Hematopoietic multipotent progenitor cell treated with erythropoietin and hydrocortisone succinate and interleukin-3 and kit ligand, for 4 days (in vitro differentiated cells): ENCODE measurements around the gene CCDC12.

Source experiments
- DNase-seq: peaks from one replicate; pipeline ENCODE4 v3.0.0-alpha.2; 2015

CCDC12 gene

GRCh38 chr3:46903341-46904302 is 72.9 kb downstream of the CCDC12 start:
- DNase-seq, result no peak

- no peak for DNase-seq
Measured at GRCh38 chr3:46902188-46902631, 74.3 kb downstream of the CCDC12 start.

DNA sequence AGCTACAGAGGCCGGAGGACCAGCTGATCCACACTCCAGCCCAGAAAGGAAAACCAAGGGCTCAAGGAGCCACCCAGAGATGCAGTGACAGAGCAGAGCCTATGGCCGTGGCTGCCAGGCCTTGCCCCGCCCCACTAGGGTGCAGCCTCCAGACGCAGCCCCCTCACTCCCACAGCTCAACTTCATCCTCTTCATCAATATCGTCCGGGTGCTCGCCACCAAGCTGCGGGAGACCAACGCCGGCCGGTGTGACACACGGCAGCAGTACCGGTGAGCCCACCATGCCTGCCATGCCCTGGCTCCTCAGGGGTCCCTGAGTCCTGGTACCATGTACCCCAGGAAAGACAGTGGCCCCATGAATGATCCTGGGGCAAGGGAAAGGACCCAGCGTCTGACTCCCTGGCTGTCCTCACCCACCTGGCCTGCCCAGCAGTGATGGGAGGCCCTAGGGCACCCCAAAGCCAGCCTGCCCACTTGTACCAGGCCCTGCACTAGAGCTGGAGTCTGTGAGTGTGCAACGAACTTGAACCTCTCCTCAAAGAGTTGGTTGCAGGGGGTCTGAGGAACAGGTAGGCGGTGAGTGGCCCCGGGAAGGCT is 74.9 kb downstream of the CCDC12 start:
- no peak for DNase-seq

GRCh38 chr3:46901061-46901460 is 75.5 kb downstream of the CCDC12 start:
- DNase-seq, result no peak

DNA sequence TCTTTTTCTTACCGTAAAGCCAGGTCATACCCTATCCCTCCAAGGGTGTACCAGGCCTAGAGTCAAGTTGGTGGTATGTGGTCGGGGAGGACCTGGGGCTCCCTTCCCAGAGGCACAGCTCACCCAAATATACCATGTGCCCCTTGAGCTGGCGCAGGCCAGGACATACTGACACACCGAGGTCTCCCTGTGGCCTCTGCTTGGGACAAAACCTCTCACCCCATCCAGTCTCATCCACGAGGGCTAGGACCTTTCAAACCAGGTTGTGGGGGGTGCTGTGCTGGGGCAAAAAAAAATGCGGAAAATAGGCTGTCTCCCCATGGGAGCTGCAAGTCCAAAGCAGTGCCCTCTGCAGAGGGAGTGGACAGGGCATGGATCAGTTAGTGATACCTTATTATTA is 76.2 kb downstream of the CCDC12 start:
- DNase-seq, result no peak

DNA sequence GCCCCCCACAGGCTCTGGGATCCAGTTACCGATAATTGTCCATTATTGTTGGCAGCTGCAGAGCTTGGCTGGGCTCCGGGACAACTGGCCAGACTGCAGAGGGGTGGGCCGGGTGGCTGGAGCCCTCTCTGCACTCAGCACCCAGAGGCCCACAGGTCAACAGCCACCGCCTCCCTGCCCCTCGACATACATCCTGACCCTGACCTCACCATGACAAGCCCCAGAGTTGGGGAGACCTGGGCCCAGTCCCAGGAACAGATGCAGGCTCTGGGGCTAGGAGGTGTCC is 76.6 kb downstream of the CCDC12 start:
- DNase-seq, result no peak

- no peak for DNase-seq
Measured at GRCh38 chr3:46899151-46900006, 77.2 kb downstream of the CCDC12 start.

GRCh38 chr3:46898321-46899150 is 78.0 kb downstream of the CCDC12 start:
- peak; percentile 23 for DNase-seq

DNA sequence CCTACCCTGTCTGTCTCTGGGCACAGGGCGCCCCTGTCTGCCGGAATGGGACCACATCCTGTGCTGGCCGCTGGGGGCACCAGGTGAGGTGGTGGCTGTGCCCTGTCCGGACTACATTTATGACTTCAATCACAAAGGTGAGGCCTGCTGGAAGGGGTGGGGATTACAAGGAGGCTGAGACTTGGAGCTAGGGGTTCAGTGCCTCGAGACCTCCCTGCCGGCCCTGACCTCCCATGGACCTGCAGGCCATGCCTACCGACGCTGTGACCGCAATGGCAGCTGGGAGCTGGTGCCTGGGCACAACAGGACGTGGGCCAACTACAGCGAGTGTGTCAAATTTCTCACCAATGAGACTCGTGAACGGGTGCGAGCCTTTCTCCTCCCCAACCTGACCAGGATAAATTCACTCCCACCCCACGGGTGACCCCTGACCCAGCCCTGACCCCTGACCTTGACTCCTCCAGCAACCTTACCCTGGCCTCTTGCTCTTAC is 78.7 kb downstream of the CCDC12 start:
- no peak for DNase-seq

DNA sequence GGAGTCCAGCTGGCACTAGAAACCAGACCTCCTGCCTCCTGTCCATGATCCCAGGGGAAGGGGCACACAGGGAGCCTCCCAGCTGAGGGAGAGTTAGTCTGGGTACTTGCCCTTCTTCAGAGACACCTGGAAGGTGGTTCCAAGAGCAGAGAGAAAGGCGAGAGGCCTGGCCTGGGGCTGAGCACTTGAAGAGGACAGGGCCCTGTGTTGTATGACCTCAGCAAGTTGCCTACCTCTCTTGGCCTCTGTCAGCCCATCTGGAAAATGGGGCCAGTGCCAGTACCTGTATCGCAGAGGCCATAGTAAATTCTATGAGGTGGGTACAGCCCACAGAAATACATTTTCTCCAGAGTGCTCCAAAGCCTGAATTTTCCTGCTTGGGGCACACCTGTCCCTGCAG is 79.5 kb downstream of the CCDC12 start:
- no peak for DNase-seq

DNA sequence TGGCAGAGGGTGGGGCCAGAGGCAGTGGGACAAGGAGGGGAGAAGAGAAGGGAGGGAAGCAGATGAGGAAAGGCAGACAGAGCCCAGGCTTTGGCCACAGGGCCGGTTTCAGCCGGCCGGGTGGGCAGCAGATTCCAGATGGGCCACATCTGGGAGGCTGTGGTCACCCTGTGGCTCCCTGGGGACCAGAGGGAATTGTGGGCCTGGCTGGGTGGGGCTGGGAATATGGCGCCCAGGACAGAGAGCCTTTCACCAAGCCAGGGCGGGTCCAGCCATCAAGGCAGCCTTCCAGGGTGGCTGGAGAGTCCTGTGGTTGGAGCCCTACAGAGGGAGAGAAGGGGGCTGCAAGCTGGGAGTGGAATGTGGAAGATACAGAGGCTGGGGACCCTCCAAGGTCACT is 80.2 kb downstream of the CCDC12 start:
- no peak for DNase-seq

DNA sequence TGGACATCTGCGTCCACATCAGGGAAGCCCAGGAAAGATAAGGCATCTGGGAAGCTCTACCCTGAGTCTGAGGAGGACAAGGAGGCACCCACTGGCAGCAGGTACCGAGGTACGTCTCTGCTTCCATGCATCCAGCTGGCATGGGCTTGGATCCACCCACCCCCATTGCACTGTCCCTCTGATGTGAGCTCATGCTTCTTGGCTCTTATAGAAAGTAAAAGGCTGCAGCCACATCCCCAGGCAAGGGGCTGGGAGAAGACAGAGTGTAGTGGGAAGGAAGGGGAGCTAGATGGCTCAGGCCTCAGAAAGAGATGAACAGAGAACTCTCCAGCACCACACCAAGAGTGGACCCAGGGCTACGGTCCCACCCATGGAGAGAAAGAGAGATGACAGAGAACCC is 80.8 kb downstream of the CCDC12 start:
- no peak for DNase-seq

DNA sequence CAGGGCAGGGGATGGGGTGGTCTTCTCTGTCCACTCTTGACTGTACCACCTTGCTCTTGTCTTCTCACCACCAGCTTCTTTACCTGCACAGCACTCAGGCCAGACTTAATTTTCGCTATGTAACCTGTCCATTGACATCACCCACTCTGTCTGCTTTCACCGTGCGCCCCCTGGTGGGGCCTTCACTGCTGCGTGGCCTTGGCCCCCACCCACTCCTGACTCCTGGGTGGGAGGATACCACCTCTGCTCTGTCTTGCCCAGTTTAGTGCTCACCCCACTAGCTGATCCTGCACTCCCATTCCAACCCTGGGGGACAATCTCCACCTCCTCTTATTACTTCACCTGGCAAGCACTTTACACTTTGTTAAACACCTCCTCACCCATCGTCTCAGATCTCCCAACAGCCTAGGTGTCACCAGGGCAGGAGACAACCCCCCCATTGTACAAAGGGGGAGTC is 81.3 kb downstream of the CCDC12 start:
- peak; percentile 78 for DNase-seq

- DNase-seq, result no peak
Measured at GRCh38 chr3:46894256-46894655, 82.3 kb downstream of the CCDC12 start.

- no peak for DNase-seq
Measured at GRCh38 chr3:46893763-46894162, 82.8 kb downstream of the CCDC12 start.

DNA sequence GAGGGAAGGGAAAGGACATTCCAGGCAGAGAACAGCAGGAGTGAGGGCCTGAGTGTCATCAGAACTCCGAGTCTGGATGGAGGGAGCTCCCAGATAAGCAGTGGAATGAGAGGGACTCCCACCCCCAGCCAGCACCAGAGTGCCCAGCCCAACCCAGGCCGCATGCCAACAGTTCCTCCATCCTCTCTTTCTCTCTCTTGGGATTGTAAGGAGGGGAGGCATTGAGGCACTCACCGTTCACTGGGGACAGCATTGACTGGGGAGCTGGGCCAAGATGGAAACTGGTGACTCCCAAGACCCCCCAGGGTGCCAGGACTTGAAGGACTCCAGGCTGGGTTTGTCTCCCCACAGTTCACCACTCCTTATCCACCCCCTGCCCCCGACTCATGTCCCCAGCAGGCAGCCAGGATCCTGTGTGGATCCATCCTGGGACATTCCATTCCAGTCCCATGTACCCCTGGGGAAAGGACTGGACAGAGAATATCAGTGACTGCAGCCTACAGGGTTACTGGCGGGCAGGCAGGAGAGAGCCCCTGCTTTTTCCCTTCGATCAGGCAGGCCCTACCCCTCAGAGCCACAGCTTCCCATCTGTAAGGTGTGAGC is 83.3 kb downstream of the CCDC12 start:
- DNase-seq, result no peak

- DNase-seq, result peak; percentile 88
Measured at GRCh38 chr3:46892285-46893145, 84.0 kb downstream of the CCDC12 start.

GRCh38 chr3:46891132-46891531 is 85.4 kb downstream of the CCDC12 start:
- DNase-seq, result no peak

- peak; percentile 41 for DNase-seq
Measured at GRCh38 chr3:46890132-46890531, 86.4 kb downstream of the CCDC12 start.

- peak; percentile 73 for DNase-seq
Measured at GRCh38 chr3:46889381-46890110, 87.0 kb downstream of the CCDC12 start.
